Neural cell (in vitro differentiated cells): Measurements from ENCODE around the gene GABBR2. TPM values are rescaled to one million over a fixed set of nuclear protein-coding genes. Genes with fewer than 3 reads are reported as not detected.

ENCODE experiments used
- H2AFZ ChIP-seq: fragments of 200-600, 300-800 bp; sonication (generic), shearing (Covaris generic); 2 replicates; pipeline ENCODE4 v1.6.0; 2014; ENCODE audit warnings: low read depth, mild to moderate bottlenecking, antibody characterized with exemption, low read length, moderate library complexity
- H3F3A ChIP-seq: fragments of 200-600 bp; shearing (Covaris generic); 2 replicates; pipeline ENCODE4 v1.6.1; 2016; ENCODE audit warnings: mild to moderate bottlenecking, moderate library complexity, mixed read lengths, antibody characterized with exemption, low read length; ENCODE audit not compliant: insufficient read depth, poor library complexity, severe bottlenecking
- H3K27ac ChIP-seq: fragments of 200-600, 300-800 bp; sonication (generic), shearing (Covaris generic); 2 replicates; pipeline ENCODE4 v1.5.1; 2014; ENCODE audit warnings: mild to moderate bottlenecking, low read length, moderate library complexity
- H3K27me3 ChIP-seq: fragments of 300-800, 200-600 bp; sonication (generic), shearing (Covaris generic); 2 replicates; pipeline ENCODE4 v1.6.0; 2014; ENCODE audit warnings: mild to moderate bottlenecking, low read depth, low read length, moderate library complexity; ENCODE audit not compliant: insufficient read depth
- H3K36me3 ChIP-seq: fragments of 300-800, 200-600 bp; sonication (generic), shearing (Covaris generic); 2 replicates; pipeline ENCODE4 v1.5.1; 2014; ENCODE audit warnings: mild to moderate bottlenecking, antibody characterized with exemption, low read length, moderate library complexity; ENCODE audit not compliant: insufficient read depth
- H3K4me2 ChIP-seq: fragments of 300-800, 200-600 bp; sonication (generic), shearing (Covaris generic); 2 replicates; pipeline ENCODE4 v1.6.0; 2014; ENCODE audit warnings: mild to moderate bottlenecking, low read length
- H3K4me3 ChIP-seq: fragments of 300-800, 200-600 bp; sonication (generic), shearing (Covaris generic); 2 replicates; pipeline ENCODE4 v1.5.1; 2014; ENCODE audit warnings: mild to moderate bottlenecking, low read length, moderate library complexity
- H3K79me2 ChIP-seq: fragments of 200-600 bp; shearing (Covaris generic); replicated peaks from 2 replicates; pipeline ENCODE4 v1.6.0; 2014; ENCODE audit warnings: mild to moderate bottlenecking, low read length, moderate library complexity; ENCODE audit not compliant: insufficient read depth
- H3K9ac ChIP-seq: fragments of 300-800, 200-600 bp; sonication (generic), shearing (Covaris generic); 2 replicates; pipeline ENCODE4 v1.6.1; 2016; ENCODE audit warnings: mild to moderate bottlenecking, low read length, mixed read lengths
- H3K9me2 ChIP-seq: fragments of 200-600 bp; shearing (Covaris generic); 2 replicates; pipeline ENCODE4 v1.6.1; 2016; ENCODE audit warnings: mild to moderate bottlenecking, low read length, mixed read lengths; ENCODE audit not compliant: insufficient read depth
- H3K9me3 ChIP-seq: fragments of 200-600, 300-800 bp; sonication (generic), shearing (Covaris generic); 2 replicates; pipeline ENCODE4 v1.6.1; 2016; ENCODE audit warnings: mild to moderate bottlenecking, mixed run types, low read length, moderate library complexity, mixed read lengths
- H4K20me1 ChIP-seq: fragments of 200-600 bp; shearing (Covaris generic); 2 replicates; pipeline ENCODE4 v1.6.1; 2016; ENCODE audit warnings: mild to moderate bottlenecking, mixed run types; ENCODE audit not compliant: insufficient read depth
- CTCF ChIP-seq: fragments of 450-650 bp; IDR thresholded peaks from 2 replicates; pipeline ENCODE4 v1.5.1; 2014; ENCODE audit warnings: antibody characterized with exemption, mild to moderate bottlenecking, moderate library complexity; ENCODE audit not compliant: poor library complexity, severe bottlenecking
- EP300 ChIP-seq: fragments of 450-650 bp; conservative IDR thresholded peaks from 2 replicates; pipeline ENCODE4 v1.6.1; 2014; ENCODE audit warnings: antibody characterized with exemption, mild to moderate bottlenecking, moderate library complexity; ENCODE audit not compliant: poor library complexity, severe bottlenecking
- EZH2 ChIP-seq: fragments of 200-600, 300-800 bp; shearing (Covaris generic), sonication (generic); IDR thresholded peaks from 2 replicates; pipeline ENCODE4 v1.6.1; 2014; ENCODE audit warnings: antibody characterized with exemption, low read length, borderline replicate concordance, mild to moderate bottlenecking; ENCODE audit not compliant: insufficient read depth, poor library complexity, severe bottlenecking
- MXI1 ChIP-seq: fragments of 450-650 bp; conservative IDR thresholded peaks from 2 replicates; pipeline ENCODE4 v1.6.1; 2014; ENCODE audit warnings: antibody characterized with exemption, mild to moderate bottlenecking; ENCODE audit not compliant: poor library complexity, severe bottlenecking
- POLR2AphosphoS5 ChIP-seq: IDR thresholded peaks from 2 replicates; pipeline ENCODE4 v1.6.1; 2012
- RAD21 ChIP-seq: fragments of 450-650 bp; conservative IDR thresholded peaks from 2 replicates; pipeline ENCODE4 v1.6.1; 2014; ENCODE audit warnings: antibody characterized with exemption, mild to moderate bottlenecking, moderate library complexity
- REST ChIP-seq: IDR thresholded peaks from 2 replicates; pipeline ENCODE4 v1.6.1; 2012; ENCODE audit warnings: borderline replicate concordance
- SMC3 ChIP-seq: fragments of 450-650 bp; conservative IDR thresholded peaks from 2 replicates; pipeline ENCODE4 v1.6.1; 2014; ENCODE audit warnings: antibody characterized with exemption, mild to moderate bottlenecking, moderate library complexity; ENCODE audit not compliant: poor library complexity
- TAF1 ChIP-seq: IDR thresholded peaks from 2 replicates; pipeline ENCODE4 v1.6.1; 2012; ENCODE audit warnings: low read depth
- polyA plus RNA-seq: library from polyadenylated mRNA; depleted of rRNA; stranded (reverse); fragments of >200 nt; gene quantifications from 2 replicates; pipeline ENCODE4 v1.2.3, GENCODE V29; 2014

GABBR2 gene
- polyA plus RNA-seq, 1 donor from 2014 or later, result 7.1 TPM

- no peaks in the 10 kb centered on the region for H3K9me2 ChIP-seq
- no peak overlapping the region for H3K4me3 ChIP-seq
- H3K9ac ChIP-seq, result no peak overlapping the region
- no peaks in the 10 kb centered on the region for H3K9me3 ChIP-seq
- no peak overlapping the region for H2AFZ ChIP-seq
- H3F3A ChIP-seq, result no peaks in the 10 kb centered on the region
- no peaks in the 10 kb centered on the region for H3K27me3 ChIP-seq
- H3K4me2 ChIP-seq, result no peak overlapping the region
- TF ChIP-seq EZH2 (no peak), MXI1 (no peak), CTCF (no peak), EP300 (no peak), TAF1 (no peak), REST (no peak), RAD21 (no peak), POLR2AphosphoS5 (no peak), SMC3 (no peak)
- no peaks in the 10 kb centered on the region for H4K20me1 ChIP-seq
- no peak overlapping the region for H3K27ac ChIP-seq
- H3K79me2 ChIP-seq, result no peaks in the 10 kb centered on the region
- no peaks in the 10 kb centered on the region for H3K36me3 ChIP-seq
Observed at GRCh38 chr9:98563212-98563907, 145.4 kb downstream of the GABBR2 start.

- Histone ChIP-seq H3K4me2 (no peak overlapping the region), H3K4me3 (no peak overlapping the region), H4K20me1 (no peaks in the 10 kb centered on the region), H3K9me3 (no peaks in the 10 kb centered on the region), H3K36me3 (no peaks in the 10 kb centered on the region), H3K9ac (no peak overlapping the region), H2AFZ (no peak overlapping the region), H3K27ac (no peak overlapping the region), H3K27me3 (peaks cover 17% of the 10 kb centered on the region), H3F3A (no peaks in the 10 kb centered on the region), H3K9me2 (no peaks in the 10 kb centered on the region), H3K79me2 (no peaks in the 10 kb centered on the region)
- TF ChIP-seq EP300, result no peak
Observed at GRCh38 chr9:98559561-98559960, 149.2 kb downstream of the GABBR2 start.

- Histone ChIP-seq H3K27me3 (peaks cover 24% of the 10 kb centered on the region), H3K79me2 (no peaks in the 10 kb centered on the region), H3K9ac (no peak overlapping the region), H3F3A (no peaks in the 10 kb centered on the region), H4K20me1 (no peaks in the 10 kb centered on the region), H2AFZ (no peak overlapping the region), H3K27ac (no peak overlapping the region), H3K36me3 (no peaks in the 10 kb centered on the region), H3K9me2 (no peaks in the 10 kb centered on the region), H3K4me2 (no peak overlapping the region), H3K9me3 (no peaks in the 10 kb centered on the region), H3K4me3 (no peak overlapping the region)
- TF ChIP-seq MXI1 (no peak), EZH2 (no peak), RAD21 (no peak), POLR2AphosphoS5 (no peak), SMC3 (no peak), REST (no peak), TAF1 (no peak), EP300 (no peak), CTCF (no peak)
Observed at GRCh38 chr9:98558575-98558974, 150.2 kb downstream of the GABBR2 start.
